ENCODE data around the gene SYT7.

- TF ChIP-seq, protein P1, sequence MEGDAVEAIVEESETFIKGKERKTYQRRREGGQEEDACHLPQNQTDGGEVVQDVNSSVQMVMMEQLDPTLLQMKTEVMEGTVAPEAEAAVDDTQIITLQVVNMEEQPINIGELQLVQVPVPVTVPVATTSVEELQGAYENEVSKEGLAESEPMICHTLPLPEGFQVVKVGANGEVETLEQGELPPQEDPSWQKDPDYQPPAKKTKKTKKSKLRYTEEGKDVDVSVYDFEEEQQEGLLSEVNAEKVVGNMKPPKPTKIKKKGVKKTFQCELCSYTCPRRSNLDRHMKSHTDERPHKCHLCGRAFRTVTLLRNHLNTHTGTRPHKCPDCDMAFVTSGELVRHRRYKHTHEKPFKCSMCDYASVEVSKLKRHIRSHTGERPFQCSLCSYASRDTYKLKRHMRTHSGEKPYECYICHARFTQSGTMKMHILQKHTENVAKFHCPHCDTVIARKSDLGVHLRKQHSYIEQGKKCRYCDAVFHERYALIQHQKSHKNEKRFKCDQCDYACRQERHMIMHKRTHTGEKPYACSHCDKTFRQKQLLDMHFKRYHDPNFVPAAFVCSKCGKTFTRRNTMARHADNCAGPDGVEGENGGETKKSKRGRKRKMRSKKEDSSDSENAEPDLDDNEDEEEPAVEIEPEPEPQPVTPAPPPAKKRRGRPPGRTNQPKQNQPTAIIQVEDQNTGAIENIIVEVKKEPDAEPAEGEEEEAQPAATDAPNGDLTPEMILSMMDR (conservative IDR thresholded peaks at IDR 0.05; ENCODE audit: low read depth, low read length) = no peak
- TF ChIP-seq POLR2A (IDR thresholded peaks at IDR 0.05; ENCODE audit: low read depth, low read length) (no peak), BHLHE40 (IDR thresholded peaks at IDR 0.05; ENCODE audit: low read depth, low read length) (no peak), MXI1 (IDR thresholded peaks at IDR 0.05; ENCODE audit: borderline replicate concordance, low read depth, low read length) (no peak), RAD21 (IDR thresholded peaks at IDR 0.05; ENCODE audit: low read length) (no peak), RCOR1 (IDR thresholded peaks at IDR 0.05; ENCODE audit: insufficient replicate concordance, low read length) (no peak), CHD1 (IDR thresholded peaks at IDR 0.05; ENCODE audit: low read depth, low read length) (no peak)
These were observed 75.8 kb downstream of the SYT7 start for GRCh38 chr11:61505106-61505505.

All from IMR-90 (cell line).